IMR-90 (cell line): Measurements from ENCODE around the gene LINGO1. TPM values are rescaled to one million over a fixed set of nuclear protein-coding genes. Genes with fewer than 3 reads are reported as not detected.

Experiments
- ATAC-seq: fragments of 200-7000 bp; cut with Tn5 transposase; 2 replicates; pipeline ENCODE4 v1.9.1; 2020; ENCODE audit warnings: low read depth, mild to moderate bottlenecking, moderate library complexity
- BruUV-seq: library from RNA; stranded (reverse); fragments of 400-500 nt; replicated peaks from 2 replicates; lab custom pipeline; 2021; lab: Mats Ljungman, UMichigan
- CTCF ChIA-PET: fragments of 300-600 bp; formaldehyde crosslinking; extraction: SDS; loops from one replicate; lab custom pipeline; 2021; ENCODE audit warnings: antibody characterized with exemption; lab: Yijun Ruan, JAX
- POLR2A ChIA-PET: fragments of 300-600 bp; sonication (Branson Sonifier 250); formaldehyde crosslinking; loops from one replicate; lab custom pipeline; 2022; ENCODE audit warnings: antibody characterized with exemption; ENCODE audit not compliant: unreplicated experiment; lab: Charles Lee
- DNase-seq: peaks from one replicate; pipeline ENCODE4 v3.0.0; 2013
- H2AFZ ChIP-seq: replicated peaks from 2 replicates; pipeline ENCODE3; 2013; ENCODE audit warnings: low read length, mild to moderate bottlenecking; ENCODE audit not compliant: poor library complexity
- H2AK5ac ChIP-seq: 2 replicates; pipeline ENCODE4 v1.6.1; 2013; ENCODE audit warnings: low read depth, low read length, inconsistent platforms
- H2AK9ac ChIP-seq: replicated peaks from 2 replicates; pipeline ENCODE3; 2013; ENCODE audit warnings: mild to moderate bottlenecking, low read depth, low read length, moderate library complexity; ENCODE audit not compliant: poor library complexity
- H2BK120ac ChIP-seq: 2 replicates; pipeline ENCODE4 v1.6.1; 2013; ENCODE audit warnings: low read depth, low read length, inconsistent platforms
- H2BK15ac ChIP-seq: 3 replicates; pipeline ENCODE4 v1.6.1; 2013; ENCODE audit warnings: low read depth, low read length, inconsistent platforms
- H2BK20ac ChIP-seq: 2 replicates; pipeline ENCODE4 v1.6.1; 2013; ENCODE audit warnings: low read depth, mild to moderate bottlenecking, inconsistent platforms, low read length, moderate library complexity
- H2BK5ac ChIP-seq: 2 replicates; pipeline ENCODE4 v1.6.1; 2013; ENCODE audit warnings: mild to moderate bottlenecking, low read depth, low read length, inconsistent platforms; ENCODE audit not compliant: poor library complexity, severe bottlenecking
- H3K14ac ChIP-seq: replicated peaks from 2 replicates; pipeline ENCODE4 v1.6.1; 2013; ENCODE audit warnings: low read depth, low read length, inconsistent platforms
- H3K18ac ChIP-seq: 2 replicates; pipeline ENCODE4 v1.6.1; 2013; ENCODE audit warnings: low read depth, low read length, control low read depth
- H3K23ac ChIP-seq: 2 replicates; pipeline ENCODE4 v1.6.1; 2013; ENCODE audit warnings: low read depth, low read length, inconsistent platforms
- H3K27ac ChIP-seq: 2 replicates; pipeline ENCODE4 v1.5.1; 2013; ENCODE audit warnings: mild to moderate bottlenecking, control low read depth, low read length; ENCODE audit not compliant: insufficient read depth
- H3K27me3 ChIP-seq: 2 replicates; pipeline ENCODE4 v1.6.1; 2013; ENCODE audit warnings: low read length; ENCODE audit not compliant: control insufficient read depth, insufficient read depth
- H3K36me3 ChIP-seq: 2 replicates; pipeline ENCODE4 v1.6.1; 2013; ENCODE audit warnings: low read length, mixed read lengths; ENCODE audit not compliant: control insufficient read depth, insufficient read depth
- H3K4ac ChIP-seq: 2 replicates; pipeline ENCODE4 v1.6.1; 2013; ENCODE audit warnings: low read depth, low read length, inconsistent platforms
- H3K4me1 ChIP-seq: 2 replicates; pipeline ENCODE4 v1.6.1; 2013; ENCODE audit warnings: low read length, mixed read lengths; ENCODE audit not compliant: control insufficient read depth, insufficient read depth
- H3K4me2 ChIP-seq: 2 replicates; pipeline ENCODE4 v1.6.1; 2013; ENCODE audit warnings: low read depth, mild to moderate bottlenecking, control low read depth, low read length, moderate library complexity
- H3K4me3 ChIP-seq: 2 replicates; pipeline ENCODE4 v1.5.1; 2013; ENCODE audit warnings: low read depth, mild to moderate bottlenecking, control low read depth, low read length, moderate library complexity; ENCODE audit not compliant: insufficient read depth
- H3K56ac ChIP-seq: 2 replicates; pipeline ENCODE4 v1.6.1; 2013; ENCODE audit warnings: low read length, inconsistent platforms; ENCODE audit not compliant: insufficient read depth; ENCODE audit errors: extremely low read depth
- H3K79me1 ChIP-seq, 2 experiments: 2 replicates each; pipeline ENCODE4 v1.6.1; 2013; ENCODE audit warnings: low read length in 2 of 2, inconsistent platforms in 1 of 2, low read depth in 1 of 2
- H3K9ac ChIP-seq: 2 replicates; pipeline ENCODE4 v1.6.1; 2013; ENCODE audit warnings: low read depth, low read length, control low read depth
- H3K9me1 ChIP-seq: 2 replicates; pipeline ENCODE4 v1.6.1; 2013; ENCODE audit warnings: low read length, inconsistent platforms; ENCODE audit not compliant: insufficient read depth
- H3K9me3 ChIP-seq: 2 replicates; pipeline ENCODE4 v1.6.1; 2013; ENCODE audit warnings: low read length; ENCODE audit not compliant: control insufficient read depth, insufficient read depth
- H4K20me1 ChIP-seq: 2 replicates; pipeline ENCODE4 v1.6.1; 2013; ENCODE audit warnings: low read length, inconsistent platforms; ENCODE audit not compliant: insufficient read depth
- H4K5ac ChIP-seq: 2 replicates; pipeline ENCODE4 v1.6.1; 2013; ENCODE audit warnings: mild to moderate bottlenecking, low read depth, low read length, control low read depth
- H4K8ac ChIP-seq, 2 experiments: 2 replicates each; pipeline ENCODE4 v1.6.1; 2013; ENCODE audit warnings: low read depth in 2 of 2, low read length in 2 of 2, control low read depth in 1 of 2, inconsistent platforms in 1 of 2
- H4K91ac ChIP-seq: 2 replicates; pipeline ENCODE4 v1.6.1; 2013; ENCODE audit warnings: low read depth, low read length, inconsistent platforms; ENCODE audit not compliant: insufficient read depth
- BHLHE40 ChIP-seq: fragments of 150-350 bp; IDR thresholded peaks from 2 replicates; pipeline ENCODE4 v1.6.1; 2016; ENCODE audit warnings: mild to moderate bottlenecking, low read depth, low read length
- CEBPB ChIP-seq: IDR thresholded peaks from 2 replicates; pipeline ENCODE4 v1.6.1; 2012; ENCODE audit warnings: low read depth, low read length, improper control_type of control experiment
- CHD1 ChIP-seq: IDR thresholded peaks from 2 replicates; pipeline ENCODE4 v1.6.1; 2012; ENCODE audit warnings: low read depth, low read length, improper control_type of control experiment
- ELK1 ChIP-seq: fragments of 150-350 bp; IDR thresholded peaks from 2 replicates; pipeline ENCODE4 v1.6.1; 2016; ENCODE audit warnings: low read depth, mild to moderate bottlenecking, low read length, moderate library complexity, borderline replicate concordance
- MAZ ChIP-seq: IDR thresholded peaks from 2 replicates; pipeline ENCODE4 v1.6.1; 2012; ENCODE audit warnings: low read depth, mild to moderate bottlenecking, low read length, improper control_type of control experiment, moderate library complexity, borderline replicate concordance
- NFE2L2 ChIP-seq: fragments of 150-350 bp; IDR thresholded peaks from 2 replicates; pipeline ENCODE4 v1.6.1; 2016; ENCODE audit warnings: low read depth, mild to moderate bottlenecking, low read length
- POLR2A ChIP-seq: IDR thresholded peaks from 2 replicates; pipeline ENCODE4 v1.6.1; 2012; ENCODE audit warnings: mild to moderate bottlenecking, low read depth, low read length
- RAD21 ChIP-seq: IDR thresholded peaks from 2 replicates; pipeline ENCODE4 v1.6.1; 2012; ENCODE audit warnings: low read length, improper control_type of control experiment
- RFX5 ChIP-seq: IDR thresholded peaks from 2 replicates; pipeline ENCODE4 v1.8.0; 2012; ENCODE audit warnings: low read depth, mild to moderate bottlenecking, low read length, moderate library complexity
- WGBS, 2 experiments: methylation state at CpG; one replicate each; pipeline versions ENCODE4 v1.1.5 to v1.1.7; 2013; ENCODE audit warnings: missing lambda C conversion rate in 2 of 2; ENCODE audit not compliant: insufficient read length in 1 of 2; ENCODE audit errors: extremely low coverage in 2 of 2; 5-methylcytosine and 5-hydroxymethylcytosine counted together
- dilution Hi-C: fragments of 300-500 bp; cut with HindIII; formaldehyde crosslinking; loops from one replicate; pipeline ENCODE4 v1.14.3; 2018; ENCODE audit warnings: low sequenced_read_pairs; ENCODE audit not compliant: unreplicated experiment
- in situ Hi-C: fragments of 300-500 bp; cut with MboI; formaldehyde crosslinking; loops from 3 replicates; pipeline ENCODE4 v1.14.3; 2019; ENCODE audit warnings: low sequenced_read_pairs, inconsistent platforms, mixed read lengths
- intact Hi-C: fragments of 100-400 bp; cut with micrococcal nuclease; formaldehyde crosslinking; loops from 2 replicates; pipeline ENCODE4 v1.10.0; 2022
- polyA plus RNA-seq, 3 experiments: library from polyadenylated mRNA; depleted of rRNA; stranded (reverse); fragments of >200 nt; gene quantifications; 2 replicates each; pipeline ENCODE4 v1.2.3, GENCODE V29; 2012; ENCODE audit warnings: low replicate concordance in 1 of 3
- total RNA-seq: library from RNA; depleted of rRNA; stranded (reverse); fragments of >200 nt; gene quantifications from 2 replicates; pipeline ENCODE4 v1.2.3, GENCODE V29; 2012

LINGO1 gene
- total and polyA plus RNA-seq, 2 of the 4 experiments (the other 2 are of a cell fraction), result 0.05 TPM; not detected in 1

- H3K56ac ChIP-seq, result no peak overlapping the region
- H3K36me3 ChIP-seq, result no peaks in the 10 kb centered on the region
- dilution Hi-C loops (no loop called here), intact Hi-C loops (no loop called here), in situ Hi-C loops (no loop called here)
- H4K8ac ChIP-seq, result no peak overlapping the region
- WGBS, 2 experiments, result 76% methylated on average over 3 of the region's 11 CpGs; no CpG with 5 or more reads in 1 of the 2 experiments
- BruUV-seq, result no TSS peak
- peak overlapping the region; percentile 4 for H2BK5ac ChIP-seq
- no peak overlapping the region for H3K4me2 ChIP-seq
- no peak overlapping the region for H3K14ac ChIP-seq
- H3K9me1 ChIP-seq, result no peaks in the 10 kb centered on the region
- H3K9me3 ChIP-seq, result no peaks in the 10 kb centered on the region; the same call in 1 of the 2 replicates
- no peak overlapping the region for H3K9ac ChIP-seq
- H2BK120ac ChIP-seq, result no peak overlapping the region
- DNase-seq (no peak), ATAC-seq (no peak)
- no peak overlapping the region for H4K91ac ChIP-seq
- H2BK15ac ChIP-seq, result no peak overlapping the region
- no peak overlapping the region for H2AK9ac ChIP-seq
- no peak overlapping the region for H3K4ac ChIP-seq
- no peak overlapping the region for H3K27ac ChIP-seq
- peak overlapping the region; percentile 51 for H2AFZ ChIP-seq
- H3K23ac ChIP-seq, result no peak overlapping the region
- no peaks in the 10 kb centered on the region for H3K79me1 ChIP-seq
- no peaks in the 10 kb centered on the region for H3K4me1 ChIP-seq
- H4K20me1 ChIP-seq, result no peaks in the 10 kb centered on the region
- H3K18ac ChIP-seq, result no peak overlapping the region
- no peak overlapping the region for H2AK5ac ChIP-seq
- H3K27me3 ChIP-seq, result peaks cover 75% of the 10 kb centered on the region
- ChIA-PET POLR2A (no interaction called here), CTCF (interaction anchor here (1.6 kb wide), 1 partner anchor 9 kb away, joined by 7 read pairs; the partner anchor contains the start of gene LINGO1)
- H4K5ac ChIP-seq, result no peak overlapping the region
- no peak overlapping the region for H3K4me3 ChIP-seq
- no peak for TF ChIP-seq MAZ
- TF ChIP-seq RAD21, result no peak
- no peak for TF ChIP-seq NFE2L2
- no peak for TF ChIP-seq POLR2A
- no peak for TF ChIP-seq RFX5
- TF ChIP-seq CEBPB, result no peak
- TF ChIP-seq BHLHE40, result no peak
- no peak for TF ChIP-seq CHD1
- TF ChIP-seq ELK1, result no peak
- H2BK20ac ChIP-seq, result no peak overlapping the region
These were observed 8.8 kb downstream of the LINGO1 start for GRCh38 chr15:77623755-77624524.
